Breast epithelium (tissue), 3 donors: ENCODE data around the gene MPP4.

Source experiments
- CTCF ChIP-seq, 3 donors: fragments of 450-650 bp; IDR thresholded peaks; one replicate each; pipeline ENCODE4 v1.5.1; 2016 to 2017; ENCODE audit warnings: antibody characterized with exemption in 3 of 3, mild to moderate bottlenecking in 3 of 3, moderate library complexity in 3 of 3
- POLR2AphosphoS5 ChIP-seq, 3 donors: sonication (generic); formaldehyde crosslinking; IDR thresholded peaks; one replicate each; pipeline ENCODE4 v1.6.1; 2017; ENCODE audit warnings: antibody characterized with exemption in 3 of 3

- TF ChIP-seq CTCF (IDR thresholded peaks at IDR 0.05) (no peak), POLR2AphosphoS5 (IDR thresholded peaks at IDR 0.05) (no peak)
Observed at GRCh38 chr2:201633661-201634249, 64.7 kb downstream of the MPP4 start.
